Measurements from ENCODE around the gene CERS2. TPM values are rescaled to one million over a fixed set of nuclear protein-coding genes. Genes with fewer than 3 reads are reported as not detected.

CERS2 gene
- total and polyA plus RNA-seq, 2 experiments from 2014 or later: 267 to 277 TPM

DNA sequence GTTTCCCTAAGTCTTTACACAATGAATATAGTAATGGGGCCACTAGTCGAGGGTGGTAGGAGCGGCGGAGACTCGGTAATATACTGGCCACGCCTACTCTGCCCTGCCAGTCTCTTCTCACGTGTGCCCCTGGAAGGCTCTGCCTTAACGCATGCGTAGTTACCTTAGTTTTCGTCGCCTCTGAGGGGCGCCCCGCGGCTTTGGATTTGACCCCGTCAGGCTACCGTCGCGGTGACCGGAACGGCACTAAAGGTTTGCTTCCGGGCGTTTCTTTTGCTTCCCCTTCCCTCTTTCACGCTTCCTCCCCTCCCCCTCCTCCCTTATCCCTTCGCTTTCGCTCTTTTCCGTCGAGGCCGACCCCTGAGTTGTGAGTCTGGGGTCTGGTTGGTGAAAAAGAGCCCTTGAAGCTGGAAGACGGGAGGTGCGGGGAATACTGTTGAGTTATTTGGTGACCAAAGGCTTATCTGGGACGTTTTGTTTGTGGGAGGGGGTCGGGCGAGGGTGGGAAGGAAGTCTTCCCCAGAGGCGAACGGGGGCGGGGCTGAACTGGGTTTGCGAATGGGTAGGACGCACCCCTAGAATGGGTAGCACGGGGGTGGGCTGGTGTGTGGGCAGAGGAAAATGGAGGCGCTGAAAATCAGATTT is 48.4 kb downstream of the CERS2 start, which contains the start of gene SETDB1:
Gene SETDB1, plus strand, starts transcription at position 267 of the 645 bp plus-strand sequence. CDS start 1,352 bp downstream, outside the sequence.
- Histone ChIP-seq H3K4me3 (peak within 1 kb of the TSS; percentile 76), H3K79me2 (peaks cover 23% of the 10 kb centered on the region), H3K9me3 (ENCODE audit: low read depth) (no peaks in the 10 kb centered on the region), H3K4me1 (ENCODE audit: insufficient read depth) (peaks cover 5% of the 10 kb centered on the region), H2AFZ (peak within 1 kb of the TSS; percentile 83), H3K9me2 (replicated peaks; ENCODE audit: insufficient read depth) (no peaks in the 10 kb centered on the region), H3K36me3 (replicated peaks; ENCODE audit: insufficient read depth, low read depth) (no peaks in the 10 kb centered on the region), H3K27me3 (no peaks in the 10 kb centered on the region), H3K4me2 (peak within 1 kb of the TSS; percentile 77), H3K27ac (peak within 1 kb of the TSS; percentile 96), H4K20me1 (ENCODE audit: insufficient read depth, poor library complexity, severe bottlenecking) (no peaks in the 10 kb centered on the region)
- TF ChIP-seq EZH2phosphoT487 (IDR thresholded peaks at IDR 0.05; ENCODE audit: low read depth, severe bottlenecking, unreplicated experiment) (no peak), EZH2 (IDR thresholded peaks at IDR 0.05; ENCODE audit: borderline replicate concordance) (no peak)
- TF ChIP-seq, protein P1, sequence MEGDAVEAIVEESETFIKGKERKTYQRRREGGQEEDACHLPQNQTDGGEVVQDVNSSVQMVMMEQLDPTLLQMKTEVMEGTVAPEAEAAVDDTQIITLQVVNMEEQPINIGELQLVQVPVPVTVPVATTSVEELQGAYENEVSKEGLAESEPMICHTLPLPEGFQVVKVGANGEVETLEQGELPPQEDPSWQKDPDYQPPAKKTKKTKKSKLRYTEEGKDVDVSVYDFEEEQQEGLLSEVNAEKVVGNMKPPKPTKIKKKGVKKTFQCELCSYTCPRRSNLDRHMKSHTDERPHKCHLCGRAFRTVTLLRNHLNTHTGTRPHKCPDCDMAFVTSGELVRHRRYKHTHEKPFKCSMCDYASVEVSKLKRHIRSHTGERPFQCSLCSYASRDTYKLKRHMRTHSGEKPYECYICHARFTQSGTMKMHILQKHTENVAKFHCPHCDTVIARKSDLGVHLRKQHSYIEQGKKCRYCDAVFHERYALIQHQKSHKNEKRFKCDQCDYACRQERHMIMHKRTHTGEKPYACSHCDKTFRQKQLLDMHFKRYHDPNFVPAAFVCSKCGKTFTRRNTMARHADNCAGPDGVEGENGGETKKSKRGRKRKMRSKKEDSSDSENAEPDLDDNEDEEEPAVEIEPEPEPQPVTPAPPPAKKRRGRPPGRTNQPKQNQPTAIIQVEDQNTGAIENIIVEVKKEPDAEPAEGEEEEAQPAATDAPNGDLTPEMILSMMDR (IDR thresholded peaks at IDR 0.05; ENCODE audit: poor library complexity): no peak
- WGBS (ENCODE audit: low lambda C conversion rate, missing lambda C conversion rate): 1% methylated on average over 32 of the region's 39 CpGs
- DNase-seq (ENCODE audit: low spot score): peak; percentile 98

DNA sequence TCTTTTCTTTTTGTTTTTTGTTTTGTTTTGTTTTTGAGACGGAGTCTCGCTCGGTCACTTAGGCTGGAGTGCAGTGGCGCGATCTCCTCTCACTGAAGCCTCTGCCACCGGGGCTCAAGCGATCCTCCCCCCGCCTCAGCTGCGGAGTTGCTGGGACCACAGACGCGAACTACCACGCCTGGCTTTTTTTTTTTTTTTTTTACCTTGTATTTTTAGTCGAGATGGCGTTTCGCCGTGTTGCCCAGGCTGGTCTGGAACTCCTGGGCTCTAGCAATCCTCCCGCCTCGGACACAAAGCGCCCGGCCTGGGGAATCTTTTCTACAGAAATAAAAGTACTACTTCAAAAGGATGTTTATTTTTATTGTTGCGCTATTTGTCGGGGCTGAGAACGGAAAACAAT is 49.6 kb downstream of the CERS2 start:
- Histone ChIP-seq H3K79me2 (peaks cover 20% of the 10 kb centered on the region), H4K20me1 (ENCODE audit: insufficient read depth, poor library complexity, severe bottlenecking) (no peaks in the 10 kb centered on the region), H3K9me3 (ENCODE audit: low read depth) (no peaks in the 10 kb centered on the region), H3K4me1 (ENCODE audit: insufficient read depth) (peaks cover 5% of the 10 kb centered on the region), H3K9me2 (replicated peaks; ENCODE audit: insufficient read depth) (no peaks in the 10 kb centered on the region), H3K27ac (no peak overlapping the region), H3K27me3 (no peaks in the 10 kb centered on the region), H3K4me3 (no peak overlapping the region), H3K4me2 (no peak overlapping the region), H3K36me3 (replicated peaks; ENCODE audit: insufficient read depth, low read depth) (no peaks in the 10 kb centered on the region), H2AFZ (no peak overlapping the region)
- TF ChIP-seq, protein P1 (IDR thresholded peaks at IDR 0.05; ENCODE audit: poor library complexity): no peak
- TF ChIP-seq EZH2phosphoT487 (IDR thresholded peaks at IDR 0.05; ENCODE audit: low read depth, severe bottlenecking, unreplicated experiment) (no peak), EZH2 (IDR thresholded peaks at IDR 0.05; ENCODE audit: borderline replicate concordance) (no peak)
- WGBS (ENCODE audit: low lambda C conversion rate, missing lambda C conversion rate): 95% methylated on average over 23 of the region's 23 CpGs
- DNase-seq (ENCODE audit: low spot score): no peak

DNA sequence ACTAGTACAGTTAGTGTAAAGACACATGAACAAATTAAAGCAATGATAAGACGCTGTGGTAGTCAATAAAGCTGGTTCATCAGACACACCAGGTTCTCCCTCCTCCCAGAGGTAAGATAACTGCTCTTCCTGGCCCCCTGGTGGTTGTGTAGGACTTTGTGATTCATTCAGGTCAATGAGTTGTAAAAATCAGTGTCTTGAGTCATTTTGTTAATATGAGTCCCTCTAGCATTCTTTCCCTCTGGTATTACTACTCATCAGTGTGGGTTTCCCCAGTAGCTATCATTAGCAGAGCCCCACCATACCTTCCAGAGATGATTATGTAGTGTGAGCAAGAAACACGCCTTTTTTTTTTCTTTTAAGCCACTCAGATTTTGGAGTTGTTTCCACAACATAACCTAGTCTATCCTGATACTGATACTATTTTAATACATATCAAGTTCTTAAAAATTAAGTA is 52.1 kb downstream of the CERS2 start:
- Histone ChIP-seq H3K27ac (no peak overlapping the region), H3K9me3 (ENCODE audit: low read depth) (no peaks in the 10 kb centered on the region), H2AFZ (no peak overlapping the region), H3K4me2 (no peak overlapping the region), H3K9me2 (replicated peaks; ENCODE audit: insufficient read depth) (no peaks in the 10 kb centered on the region), H3K4me3 (no peak overlapping the region), H4K20me1 (ENCODE audit: insufficient read depth, poor library complexity, severe bottlenecking) (no peaks in the 10 kb centered on the region), H3K36me3 (replicated peaks; ENCODE audit: insufficient read depth, low read depth) (no peaks in the 10 kb centered on the region), H3K27me3 (no peaks in the 10 kb centered on the region), H3K4me1 (ENCODE audit: insufficient read depth) (peaks cover 5% of the 10 kb centered on the region), H3K79me2 (peaks cover 8% of the 10 kb centered on the region)
- 53% methylated on average over 2 of the region's 2 CpGs for WGBS (ENCODE audit: low lambda C conversion rate, missing lambda C conversion rate)
- peak; percentile 88 for DNase-seq (ENCODE audit: low spot score)
- TF ChIP-seq, protein P1 (IDR thresholded peaks at IDR 0.05; ENCODE audit: poor library complexity): peak; percentile 69
- TF ChIP-seq EZH2 (IDR thresholded peaks at IDR 0.05; ENCODE audit: borderline replicate concordance): no peak

Measured in hepatocyte (in vitro differentiated cells).